ENCODE results near the gene PTPRD.

DNA sequence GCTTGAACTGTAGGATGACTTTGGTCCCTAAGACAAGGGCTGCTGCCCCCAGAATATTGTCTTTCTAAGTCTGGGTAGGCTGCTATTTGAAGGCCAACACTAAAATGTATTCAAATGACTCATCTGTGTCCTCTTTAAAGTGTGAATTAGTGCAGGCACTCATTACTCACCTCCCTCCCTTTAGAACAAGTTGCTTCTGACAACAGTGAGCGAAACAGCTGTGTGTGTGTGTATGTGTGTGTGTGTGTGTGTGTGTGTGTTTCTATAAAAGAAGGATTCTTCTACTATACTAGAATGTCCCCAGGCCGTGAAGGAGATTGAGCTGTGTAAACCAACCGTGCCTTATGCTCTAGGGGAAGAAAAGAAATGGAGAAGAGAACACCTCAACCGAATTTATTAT lies 1337.2 kb downstream of the PTPRD start:
- TF ChIP-seq, protein P1, sequence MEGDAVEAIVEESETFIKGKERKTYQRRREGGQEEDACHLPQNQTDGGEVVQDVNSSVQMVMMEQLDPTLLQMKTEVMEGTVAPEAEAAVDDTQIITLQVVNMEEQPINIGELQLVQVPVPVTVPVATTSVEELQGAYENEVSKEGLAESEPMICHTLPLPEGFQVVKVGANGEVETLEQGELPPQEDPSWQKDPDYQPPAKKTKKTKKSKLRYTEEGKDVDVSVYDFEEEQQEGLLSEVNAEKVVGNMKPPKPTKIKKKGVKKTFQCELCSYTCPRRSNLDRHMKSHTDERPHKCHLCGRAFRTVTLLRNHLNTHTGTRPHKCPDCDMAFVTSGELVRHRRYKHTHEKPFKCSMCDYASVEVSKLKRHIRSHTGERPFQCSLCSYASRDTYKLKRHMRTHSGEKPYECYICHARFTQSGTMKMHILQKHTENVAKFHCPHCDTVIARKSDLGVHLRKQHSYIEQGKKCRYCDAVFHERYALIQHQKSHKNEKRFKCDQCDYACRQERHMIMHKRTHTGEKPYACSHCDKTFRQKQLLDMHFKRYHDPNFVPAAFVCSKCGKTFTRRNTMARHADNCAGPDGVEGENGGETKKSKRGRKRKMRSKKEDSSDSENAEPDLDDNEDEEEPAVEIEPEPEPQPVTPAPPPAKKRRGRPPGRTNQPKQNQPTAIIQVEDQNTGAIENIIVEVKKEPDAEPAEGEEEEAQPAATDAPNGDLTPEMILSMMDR (conservative IDR thresholded peaks at IDR 0.05; ENCODE audit: low read depth, low read length): no peak
- TF ChIP-seq MXI1 (IDR thresholded peaks at IDR 0.05; ENCODE audit: borderline replicate concordance, low read depth, low read length) (no peak), CEBPB (IDR thresholded peaks at IDR 0.05; ENCODE audit: low read depth, low read length) (no peak), POLR2A (IDR thresholded peaks at IDR 0.05; ENCODE audit: low read depth, low read length) (no peak), RAD21 (IDR thresholded peaks at IDR 0.05; ENCODE audit: low read length) (no peak), BHLHE40 (IDR thresholded peaks at IDR 0.05; ENCODE audit: low read depth, low read length) (no peak), RFX5 (IDR thresholded peaks at IDR 0.05; ENCODE audit: low read depth, low read length) (no peak), RCOR1 (IDR thresholded peaks at IDR 0.05; ENCODE audit: insufficient replicate concordance, low read length) (no peak), MAFK (IDR thresholded peaks at IDR 0.05; ENCODE audit: low read depth, low read length) (no peak)
- TF ChIP-seq, protein P2, sequence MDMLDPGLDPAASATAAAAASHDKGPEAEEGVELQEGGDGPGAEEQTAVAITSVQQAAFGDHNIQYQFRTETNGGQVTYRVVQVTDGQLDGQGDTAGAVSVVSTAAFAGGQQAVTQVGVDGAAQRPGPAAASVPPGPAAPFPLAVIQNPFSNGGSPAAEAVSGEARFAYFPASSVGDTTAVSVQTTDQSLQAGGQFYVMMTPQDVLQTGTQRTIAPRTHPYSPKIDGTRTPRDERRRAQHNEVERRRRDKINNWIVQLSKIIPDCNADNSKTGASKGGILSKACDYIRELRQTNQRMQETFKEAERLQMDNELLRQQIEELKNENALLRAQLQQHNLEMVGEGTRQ (IDR thresholded peaks at IDR 0.05; ENCODE audit: low read depth, low read length): no peak
- TF ChIP-seq, protein P3, sequence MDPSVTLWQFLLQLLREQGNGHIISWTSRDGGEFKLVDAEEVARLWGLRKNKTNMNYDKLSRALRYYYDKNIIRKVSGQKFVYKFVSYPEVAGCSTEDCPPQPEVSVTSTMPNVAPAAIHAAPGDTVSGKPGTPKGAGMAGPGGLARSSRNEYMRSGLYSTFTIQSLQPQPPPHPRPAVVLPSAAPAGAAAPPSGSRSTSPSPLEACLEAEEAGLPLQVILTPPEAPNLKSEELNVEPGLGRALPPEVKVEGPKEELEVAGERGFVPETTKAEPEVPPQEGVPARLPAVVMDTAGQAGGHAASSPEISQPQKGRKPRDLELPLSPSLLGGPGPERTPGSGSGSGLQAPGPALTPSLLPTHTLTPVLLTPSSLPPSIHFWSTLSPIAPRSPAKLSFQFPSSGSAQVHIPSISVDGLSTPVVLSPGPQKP (IDR thresholded peaks at IDR 0.05; ENCODE audit: borderline replicate concordance, low read depth, low read length): no peak
